RPMI7951 (cell line): ENCODE results near the gene AKR1E2. TPM values are rescaled to one million over a fixed set of nuclear protein-coding genes. Genes with fewer than 3 reads are reported as not detected.

Source experiments
- DNase-seq: peaks from one replicate; pipeline ENCODE4 v3.0.0-alpha.2; 2012; ENCODE audit warnings: low read depth
- total RNA-seq: library from RNA; depleted of rRNA; stranded (reverse); fragments of >200 nt; shearing (Covaris generic); gene quantifications from 2 replicates; pipeline ENCODE4 v1.2.3, GENCODE V29; 2014

Gene AKR1E2
- total RNA-seq, 1 experiment from 2014 or later = 21.1 TPM

DNA sequence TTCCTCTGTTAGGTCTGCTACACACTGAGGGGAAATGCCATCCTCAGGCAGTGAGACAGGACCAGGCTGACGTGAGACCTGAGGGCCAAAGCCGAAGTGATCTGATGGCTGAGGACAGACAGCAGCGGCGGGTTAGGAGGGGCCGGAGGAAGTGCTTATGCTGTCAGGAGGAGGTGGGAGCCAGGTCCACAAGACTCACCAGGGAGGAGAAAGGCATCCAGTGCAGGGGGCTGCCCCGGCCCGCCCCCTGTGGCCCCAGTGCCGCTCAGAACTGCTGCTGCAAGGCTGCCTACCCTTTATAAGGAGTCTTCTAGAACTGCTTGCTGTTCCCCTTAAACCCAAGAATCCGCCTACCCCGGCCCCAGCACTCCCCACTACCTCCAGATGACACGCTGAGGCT is 19.8 kb downstream of the AKR1E2 start:
- no peak for DNase-seq

DNA sequence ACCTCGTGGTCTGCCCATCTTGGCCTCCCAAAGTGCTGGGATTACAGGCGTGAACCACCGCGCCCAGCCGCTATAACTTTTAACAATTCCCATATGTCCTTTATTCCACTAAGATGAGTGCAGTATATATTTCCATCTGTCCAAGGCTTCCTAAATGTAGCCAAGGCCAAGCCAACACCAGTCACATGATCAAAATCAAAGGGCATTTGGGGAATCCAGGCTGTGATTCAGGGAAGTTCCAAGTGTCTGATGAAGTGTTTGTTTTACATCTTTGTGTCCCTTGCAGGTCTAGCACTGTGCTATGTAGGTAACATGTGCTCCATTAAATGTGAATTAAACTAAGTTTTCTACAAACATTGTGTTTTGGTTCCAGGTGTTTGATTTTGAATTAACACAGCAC is 20.8 kb downstream of the AKR1E2 start:
- DNase-seq = no peak

DNA sequence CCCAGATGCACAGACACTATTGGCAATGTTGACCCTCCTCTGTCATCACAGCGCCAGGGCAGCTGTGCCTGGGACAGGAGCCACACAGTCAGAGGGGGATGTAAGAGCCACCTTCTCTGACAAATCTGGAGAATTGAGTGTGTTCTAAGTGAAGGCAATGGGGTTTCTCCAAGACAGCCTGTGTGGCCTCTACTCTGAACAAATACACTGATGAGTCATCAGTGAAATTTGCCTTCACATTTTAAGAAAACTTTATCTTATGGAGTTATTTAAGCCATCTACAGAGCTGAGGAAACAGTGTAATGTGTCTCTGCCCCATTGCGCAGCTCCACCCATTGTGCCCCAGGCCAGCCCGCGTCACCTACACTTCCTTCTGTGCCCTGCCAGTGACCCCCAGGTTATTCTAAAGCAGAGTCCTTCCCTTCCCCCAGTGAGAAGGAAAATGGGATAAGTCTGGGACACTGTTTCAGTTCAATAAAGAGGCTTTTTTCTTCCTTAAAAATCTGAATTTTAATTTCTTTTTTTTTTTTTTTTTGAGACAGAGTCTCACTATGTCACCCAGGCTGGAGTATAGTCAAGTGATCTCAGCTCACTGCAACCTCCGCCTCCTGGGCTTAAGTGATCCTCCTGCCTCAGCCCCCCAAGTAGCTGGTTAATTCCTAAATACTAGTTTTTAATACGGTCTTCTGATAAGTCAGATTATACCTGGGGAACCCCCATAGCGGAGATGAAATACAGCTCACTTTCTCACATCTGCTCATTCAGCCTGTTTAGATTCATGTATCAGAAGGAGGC is 21.8 kb downstream of the AKR1E2 start:
- DNase-seq = peak; percentile 86

DNA sequence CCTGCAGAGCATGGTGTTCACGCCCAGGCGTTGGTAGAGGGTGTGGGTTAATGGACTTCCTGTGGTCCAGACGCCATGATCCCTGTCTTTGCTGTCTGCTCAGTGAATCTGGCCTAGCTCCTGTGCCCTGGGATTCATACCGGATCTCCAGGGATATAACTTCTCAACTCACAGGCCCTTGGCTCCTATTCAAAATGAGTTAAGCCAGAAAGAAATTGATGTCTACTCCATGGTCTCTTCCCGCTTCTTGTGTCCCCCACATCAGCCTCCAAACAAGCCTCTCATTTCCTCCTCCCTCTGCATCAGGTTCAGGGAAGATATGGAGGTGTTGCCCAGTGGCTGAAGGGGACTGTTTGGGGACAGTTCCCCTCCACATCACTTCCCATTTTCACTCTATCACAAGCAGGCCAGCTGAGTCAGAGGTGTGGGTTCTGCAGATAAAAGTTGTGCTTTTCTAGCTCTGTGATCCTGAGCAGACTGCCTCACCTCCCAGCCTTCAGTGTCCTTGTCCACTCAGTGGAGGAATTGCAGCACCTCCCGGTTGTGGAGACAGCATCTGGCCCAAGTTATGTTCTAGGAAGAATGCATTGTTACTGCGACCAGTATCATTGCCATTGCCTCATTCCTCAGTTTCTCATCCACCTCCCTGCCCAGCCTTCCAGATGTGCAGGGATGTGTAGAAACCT is 22.5 kb downstream of the AKR1E2 start:
- no peak for DNase-seq

DNA sequence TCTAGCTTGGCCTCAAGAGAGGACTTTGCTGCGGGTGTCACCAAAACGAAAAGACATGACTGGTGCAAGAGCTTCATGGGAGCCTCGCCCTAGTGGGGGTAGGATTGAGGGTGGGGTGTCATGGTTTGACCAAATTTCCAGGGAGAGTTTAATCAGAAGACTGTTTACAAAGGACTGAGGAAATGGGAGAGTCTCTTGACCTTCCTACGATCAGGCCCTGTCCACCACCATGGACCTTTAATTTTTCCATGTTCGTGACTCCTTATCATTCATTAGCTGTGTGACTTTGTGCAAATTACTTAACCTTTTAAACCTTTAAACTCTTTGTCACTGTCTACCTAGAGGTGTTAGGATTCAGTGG is 23.0 kb downstream of the AKR1E2 start:
- DNase-seq = no peak

DNA sequence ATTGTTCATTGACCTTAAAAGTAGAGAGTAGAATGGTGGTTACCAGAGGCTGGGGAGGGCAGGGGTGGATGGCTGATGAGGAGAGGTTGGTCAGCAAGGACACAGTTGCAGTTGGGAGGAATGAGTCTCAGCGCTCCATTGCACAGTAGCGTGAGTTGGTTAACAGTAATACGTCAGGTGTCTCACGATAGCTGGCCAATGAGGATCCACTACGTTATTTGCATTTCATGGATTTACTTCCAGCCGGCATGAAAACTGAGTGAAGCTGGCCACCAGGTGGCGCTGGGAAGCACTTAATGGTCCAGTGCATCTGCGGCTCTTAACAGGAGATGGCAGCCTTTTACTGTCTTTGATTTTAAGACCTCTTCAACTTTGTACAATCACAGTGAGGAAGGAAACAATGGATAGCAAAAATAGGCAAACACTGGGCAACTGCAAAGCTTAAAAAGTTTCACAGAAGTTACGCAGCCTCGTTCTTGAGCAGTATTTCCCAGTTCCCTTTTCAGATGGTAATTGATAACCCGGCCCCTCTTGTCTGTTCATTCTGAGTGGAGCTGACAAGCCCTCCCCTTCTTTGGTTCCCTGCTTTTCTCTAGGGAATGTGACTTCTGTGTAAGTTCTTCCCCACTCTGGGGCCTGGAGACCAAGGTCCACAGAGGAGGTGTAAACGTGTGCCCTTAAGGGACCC is 23.7 kb downstream of the AKR1E2 start:
- peak; percentile 91 for DNase-seq

DNA sequence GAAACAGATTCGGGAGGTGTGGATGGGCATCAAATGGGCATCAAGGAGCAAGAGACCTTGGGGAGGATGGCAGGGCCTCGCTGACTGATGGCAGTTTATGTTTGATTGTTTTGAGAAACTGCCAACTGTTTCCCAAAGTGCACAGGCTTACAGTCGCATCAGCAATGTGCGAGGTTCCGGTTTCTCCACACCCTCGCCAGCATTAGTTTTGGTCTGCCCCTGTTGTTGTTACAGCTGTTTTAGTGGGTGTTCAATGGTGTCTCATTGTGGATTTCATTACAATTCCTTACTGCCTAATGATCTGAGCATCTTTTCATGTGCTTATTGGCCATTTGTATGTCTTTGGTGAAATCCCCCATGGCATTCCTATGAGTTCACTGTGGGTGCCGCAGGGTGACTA is 24.4 kb downstream of the AKR1E2 start:
- DNase-seq = no peak

GRCh38 chr10:4851176-4851575 is 25.2 kb downstream of the AKR1E2 start:
- DNase-seq = no peak

DNA sequence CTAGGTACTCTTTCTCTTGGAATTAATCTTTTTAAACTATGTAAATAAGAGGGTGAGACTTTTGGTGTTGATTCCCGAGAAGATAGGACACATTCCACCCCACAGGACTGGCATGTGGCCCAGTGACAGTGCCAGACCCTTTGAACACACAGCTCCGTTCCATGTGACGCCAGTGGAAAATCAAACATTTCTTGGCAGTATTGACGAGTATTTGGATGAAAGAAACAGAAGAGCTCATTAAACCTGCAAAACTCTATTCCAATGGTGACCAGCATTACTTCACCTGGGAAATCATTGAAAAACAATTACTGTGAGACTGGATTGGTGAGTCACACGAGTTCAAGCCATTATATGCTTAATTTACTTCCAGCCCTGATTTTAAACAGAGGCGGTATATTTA is 25.8 kb downstream of the AKR1E2 start:
- no peak for DNase-seq

GRCh38 chr10:4865945-4866661 is 40.1 kb downstream of the AKR1E2 start:
- DNase-seq = peak; percentile 67

DNA sequence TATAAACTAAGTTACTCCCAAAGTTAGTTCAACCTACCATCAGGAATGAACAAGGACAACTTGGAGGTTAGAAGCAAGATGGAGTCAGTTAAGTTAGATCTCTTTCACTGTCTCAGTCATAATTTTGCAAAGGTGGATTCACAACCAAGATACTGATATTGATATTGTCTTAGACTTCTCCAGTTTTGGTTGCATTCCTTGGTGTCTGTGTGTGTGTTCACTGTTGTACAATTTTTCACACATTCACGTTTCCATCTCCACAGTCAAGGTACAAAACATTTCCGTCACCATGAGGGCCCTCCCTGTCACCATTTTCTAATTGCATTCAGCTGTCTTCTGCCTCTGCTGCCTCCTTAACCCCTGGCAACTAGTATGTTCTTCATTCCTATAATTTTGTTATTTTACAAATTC is 41.1 kb downstream of the AKR1E2 start:
- DNase-seq = peak; percentile 56

DNA sequence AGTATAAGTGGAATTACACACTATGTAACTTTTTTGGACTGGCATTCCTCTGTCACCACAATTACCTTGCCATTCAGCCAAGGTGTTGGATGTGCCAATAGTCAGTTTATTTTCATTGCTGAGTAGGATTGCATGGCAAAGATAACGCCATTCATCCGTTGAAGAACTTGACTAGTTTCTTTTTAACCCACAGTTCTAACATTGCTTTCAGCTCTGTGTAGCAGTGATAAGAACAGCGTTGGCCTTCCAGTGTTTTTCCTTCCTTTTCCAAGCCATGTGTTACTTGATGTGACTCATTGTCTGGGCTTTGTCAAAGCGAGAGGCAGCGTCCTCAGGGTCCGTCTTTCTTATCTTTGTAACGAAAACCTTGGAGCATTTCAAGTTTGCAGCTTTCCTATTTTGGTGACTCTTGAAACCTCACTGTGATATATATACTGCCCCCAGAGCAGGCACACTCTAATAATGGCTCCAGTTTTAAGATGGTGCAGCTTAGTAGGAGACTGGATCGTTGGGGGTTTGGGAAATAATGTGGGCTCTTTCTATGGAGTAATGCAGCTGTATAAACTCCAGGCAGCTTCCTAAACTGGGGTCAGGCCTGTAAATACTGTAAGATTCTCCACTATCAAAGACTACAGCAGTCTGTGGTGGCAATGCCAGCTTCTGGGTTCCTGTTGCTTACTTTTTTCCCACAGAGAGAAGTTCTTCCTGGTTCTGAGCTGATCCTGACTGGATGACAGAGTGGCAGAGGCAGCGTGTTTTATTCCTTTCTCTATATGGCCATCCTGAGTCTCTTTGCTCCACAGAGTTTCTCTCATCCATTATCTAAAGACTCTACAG is 41.7 kb downstream of the AKR1E2 start:
- DNase-seq = peak; percentile 95

- no peak for DNase-seq
Observed at GRCh38 chr10:4868357-4868657, 42.3 kb downstream of the AKR1E2 start.

- DNase-seq = no peak
Observed at GRCh38 chr10:4882704-4883078, 56.7 kb downstream of the AKR1E2 start.

- peak; percentile 98 for DNase-seq
Observed at GRCh38 chr10:4883079-4883739, 57.2 kb downstream of the AKR1E2 start.

DNA sequence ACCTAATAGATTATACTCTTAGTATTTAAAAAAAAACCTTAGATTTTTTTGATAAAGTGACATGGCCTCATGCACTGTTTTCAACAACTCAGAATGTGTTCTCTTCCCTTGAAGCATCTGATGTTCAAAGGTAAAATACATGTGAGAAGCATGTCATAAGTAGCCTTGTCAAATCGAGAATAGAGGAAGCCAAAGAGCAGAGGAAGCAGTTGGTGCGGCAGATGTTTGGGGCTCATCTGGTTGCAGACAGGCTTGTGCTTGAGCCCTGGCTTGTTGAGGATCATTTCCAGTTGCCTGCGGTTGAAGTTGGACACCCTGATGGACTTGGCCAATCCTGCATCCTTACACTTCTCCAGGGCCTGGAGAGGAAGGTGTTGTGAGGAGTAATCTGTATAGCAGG is 59.2 kb downstream of the AKR1E2 start:
- no peak for DNase-seq

DNA sequence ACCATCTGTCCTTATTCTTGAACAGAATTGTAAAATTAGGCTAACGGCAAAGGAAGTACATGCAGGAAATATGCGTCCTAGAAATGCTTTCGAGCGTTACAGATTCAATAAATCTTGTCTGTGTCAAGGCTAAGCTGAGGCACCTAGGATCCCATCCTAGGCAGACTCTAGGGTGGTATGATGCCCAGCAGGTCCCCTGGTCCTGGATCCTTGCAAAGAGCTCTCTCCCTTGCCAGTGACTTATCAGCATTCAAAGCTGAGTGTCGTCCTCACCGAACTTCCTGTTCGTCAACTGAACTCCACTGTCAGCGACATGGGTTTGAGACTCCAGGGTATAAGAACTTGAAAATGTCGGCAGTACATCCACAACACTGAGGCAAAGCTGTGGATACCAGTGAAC is 61.5 kb downstream of the AKR1E2 start:
- DNase-seq = no peak

GRCh38 chr10:4888236-4888635 is 62.2 kb downstream of the AKR1E2 start:
- DNase-seq = no peak

- DNase-seq = no peak
Observed at GRCh38 chr10:4889959-4890358, 64.0 kb downstream of the AKR1E2 start.

- no peak for DNase-seq
Observed at GRCh38 chr10:4892681-4893080, 66.7 kb downstream of the AKR1E2 start.

DNA sequence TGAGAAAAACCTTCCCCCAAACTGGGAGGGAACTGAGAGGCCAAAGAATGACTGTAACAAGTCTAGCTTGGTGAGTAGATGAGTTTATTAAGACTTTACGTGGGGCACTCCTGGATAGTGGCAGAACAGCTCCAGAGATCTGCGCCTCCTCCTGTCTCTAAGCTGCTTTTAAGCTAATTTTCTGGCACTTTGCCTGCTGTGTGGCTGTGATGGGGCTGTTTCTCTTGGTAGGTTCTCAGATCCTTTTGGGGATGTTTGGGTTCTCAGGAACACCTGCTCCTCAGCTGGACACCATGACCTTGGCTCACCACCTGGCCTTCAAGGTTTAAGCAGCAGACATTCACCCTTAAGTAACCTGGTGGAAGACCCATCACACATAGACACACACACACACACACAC is 68.3 kb downstream of the AKR1E2 start:
- no peak for DNase-seq
